Astrocyte (in vitro differentiated cells and primary cell): ENCODE measurements around the gene OGFOD2. TPM values are rescaled to one million over a fixed set of nuclear protein-coding genes. Genes with fewer than 3 reads are reported as not detected.

Experiments used
- DNase-seq: peaks from one replicate; pipeline ENCODE4 v3.0.0-alpha.2; 2010; ENCODE audit warnings: low read depth
- FAIRE-seq: peaks from 2 replicates; lab custom pipeline; 2011; peaks lifted over from hg19 to GRCh38; lab: Jason Lieb, UNC
- H2AFZ ChIP-seq: 2 replicates; pipeline ENCODE4 v1.6.0; 2012; ENCODE audit warnings: low read depth, low read length, inconsistent platforms
- H3K27ac ChIP-seq: 2 replicates; pipeline ENCODE4 v1.5.1; 2011; ENCODE audit warnings: low read depth, low read length, inconsistent platforms
- H3K27me3 ChIP-seq: 2 replicates; pipeline ENCODE4 v1.6.0; 2011; ENCODE audit warnings: low read length, inconsistent platforms; ENCODE audit not compliant: insufficient read depth
- H3K36me3 ChIP-seq: 2 replicates; pipeline ENCODE4 v1.5.1; 2011; ENCODE audit warnings: low read length, inconsistent platforms; ENCODE audit not compliant: insufficient read depth
- H3K4me1 ChIP-seq: 2 replicates; pipeline ENCODE4 v1.5.1; 2011; ENCODE audit warnings: low read length, inconsistent platforms; ENCODE audit not compliant: insufficient read depth
- H3K4me2 ChIP-seq: 2 replicates; pipeline ENCODE4 v1.6.0; 2012; ENCODE audit warnings: low read length, inconsistent platforms
- H3K4me3 ChIP-seq: 2 replicates; pipeline ENCODE4 v1.5.1; 2011; ENCODE audit warnings: low read depth, mild to moderate bottlenecking, low read length, inconsistent platforms; ENCODE audit not compliant: insufficient read depth
- H3K79me2 ChIP-seq: 2 replicates; pipeline ENCODE4 v1.6.0; 2012; ENCODE audit warnings: mild to moderate bottlenecking, low read length, inconsistent platforms; ENCODE audit not compliant: insufficient read depth
- H3K9ac ChIP-seq: 2 replicates; pipeline ENCODE4 v1.6.0; 2012; ENCODE audit warnings: mild to moderate bottlenecking, low read length, inconsistent platforms
- H3K9me3 ChIP-seq: 2 replicates; pipeline ENCODE4 v1.5.1; 2012; ENCODE audit warnings: low read depth, mild to moderate bottlenecking, low read length, inconsistent platforms; ENCODE audit not compliant: insufficient read depth
- H4K20me1 ChIP-seq: 2 replicates; pipeline ENCODE4 v1.6.0; 2012; ENCODE audit warnings: low read length, inconsistent platforms; ENCODE audit not compliant: insufficient read depth
- H3K27ac Mint-ChIP-seq: one replicate; pipeline ENCODE4 v1.8.0; 2021; ENCODE audit warnings: mild to moderate bottlenecking, mixed read lengths; ENCODE audit not compliant: unreplicated experiment
- H3K27me3 Mint-ChIP-seq: one replicate; pipeline ENCODE4 v1.8.0; 2021; ENCODE audit warnings: low read depth, mixed read lengths; ENCODE audit not compliant: unreplicated experiment
- H3K36me3 Mint-ChIP-seq: one replicate; pipeline ENCODE4 v1.8.0; 2021; ENCODE audit warnings: low read depth, mixed read lengths; ENCODE audit not compliant: unreplicated experiment
- H3K4me1 Mint-ChIP-seq: one replicate; pipeline ENCODE4 v1.8.0; 2021; ENCODE audit warnings: low read depth, mixed read lengths; ENCODE audit not compliant: unreplicated experiment
- H3K4me3 Mint-ChIP-seq: one replicate; pipeline ENCODE4 v1.8.0; 2021; ENCODE audit warnings: mild to moderate bottlenecking, moderate library complexity, mixed read lengths; ENCODE audit not compliant: unreplicated experiment
- H3K9me3 Mint-ChIP-seq: one replicate; pipeline ENCODE4 v1.8.0; 2021; ENCODE audit warnings: mild to moderate bottlenecking, mixed read lengths; ENCODE audit not compliant: unreplicated experiment
- CTCF ChIP-seq: IDR thresholded peaks from 2 replicates; pipeline ENCODE4 v1.5.1; 2011; ENCODE audit warnings: low read depth, mild to moderate bottlenecking, inconsistent platforms, low read length, moderate library complexity; ENCODE audit not compliant: insufficient read depth
- EZH2 ChIP-seq: IDR thresholded peaks from 2 replicates; pipeline ENCODE4 v1.6.1; 2012; ENCODE audit warnings: mild to moderate bottlenecking, low read length, inconsistent platforms; ENCODE audit not compliant: insufficient read depth
- total RNA-seq: library from RNA; stranded (reverse); gene quantifications from 2 replicates; pipeline ENCODE4 v1.2.1, GENCODE V29; 2021

The OGFOD2 gene
- total RNA-seq, 1 donor from 2014 or later: 13.3 TPM

- Mint-ChIP-seq H3K4me1 (no peaks in the 10 kb centered on the region), H3K27ac (no peak overlapping the region), H3K4me3 (no peak overlapping the region), H3K27me3 (peaks cover 3% of the 10 kb centered on the region), H3K36me3 (peaks cover 7% of the 10 kb centered on the region), H3K9me3 (peaks cover 1% of the 10 kb centered on the region)
- no peak overlapping the region for H3K27ac ChIP-seq
- H2AFZ ChIP-seq: no peak overlapping the region
- no peak overlapping the region for H3K4me2 ChIP-seq
- no peak overlapping the region for H3K9ac ChIP-seq
- H3K4me1 ChIP-seq: no peaks in the 10 kb centered on the region
- TF ChIP-seq EZH2 (no peak), CTCF (no peak)
- H4K20me1 ChIP-seq: no peaks in the 10 kb centered on the region
- no peaks in the 10 kb centered on the region for H3K27me3 ChIP-seq
- H3K79me2 ChIP-seq: no peaks in the 10 kb centered on the region
- no peaks in the 10 kb centered on the region for H3K9me3 ChIP-seq
- no peak overlapping the region for H3K4me3 ChIP-seq
- DNase-seq: no peak
- no peaks in the 10 kb centered on the region for H3K36me3 ChIP-seq
- FAIRE-seq: no peak
Observed at GRCh38 chr12:122997343-122998250, 22.6 kb downstream of the OGFOD2 start.

- DNase-seq (no peak), FAIRE-seq (no peak)
- H3K36me3 ChIP-seq: no peaks in the 10 kb centered on the region
- no peaks in the 10 kb centered on the region for H3K27me3 ChIP-seq
- no peaks in the 10 kb centered on the region for H3K9me3 ChIP-seq
- H3K9ac ChIP-seq: no peak overlapping the region
- no peak overlapping the region for H3K27ac ChIP-seq
- no peak overlapping the region for H3K4me3 ChIP-seq
- peaks cover 1% of the 10 kb centered on the region for H3K9me3 Mint-ChIP-seq
- H3K4me3 Mint-ChIP-seq: no peak overlapping the region
- no peak for TF ChIP-seq EZH2
- no peak for TF ChIP-seq CTCF
- no peaks in the 10 kb centered on the region for H3K4me1 Mint-ChIP-seq
- no peak overlapping the region for H2AFZ ChIP-seq
- no peak overlapping the region for H3K27ac Mint-ChIP-seq
- peaks cover 3% of the 10 kb centered on the region for H3K27me3 Mint-ChIP-seq
- H3K4me2 ChIP-seq: no peak overlapping the region
- no peaks in the 10 kb centered on the region for H4K20me1 ChIP-seq
- H3K36me3 Mint-ChIP-seq: peaks cover 7% of the 10 kb centered on the region
- H3K79me2 ChIP-seq: no peaks in the 10 kb centered on the region
- no peaks in the 10 kb centered on the region for H3K4me1 ChIP-seq
Observed at GRCh38 chr12:122998316-122998715, 23.3 kb downstream of the OGFOD2 start.
